Gastrocnemius medialis (tissue), 4 donors: ENCODE measurements around the gene GFAP. TPM values are rescaled to one million over a fixed set of nuclear protein-coding genes. Genes with fewer than 3 reads are reported as not detected.

Experiments used
- ATAC-seq, 2 donors: fragments of 150-250 bp; one replicate each; pipeline ENCODE4 v1.9.1; 2016
- DNase-seq, 2 donors: peaks; one replicate each; pipeline ENCODE4 v3.0.0-alpha.2; 2019
- H3K27ac ChIP-seq, 4 donors: fragments of 200-600 bp; sonication (generic); 1 replicate in 1 of 4; 2 replicates in 3 of 4; pipeline ENCODE4 v1.5.1; 2016 to 2018; ENCODE audit warnings: mild to moderate bottlenecking in 2 of 4, moderate library complexity in 1 of 4
- H3K27me3 ChIP-seq, 3 donors: fragments of 200-600 bp; sonication (generic) in 2 of 3; 1 replicate in 1 of 3; 2 replicates in 2 of 3; pipeline versions ENCODE4 v1.5.1 to v1.6.0; 2016 to 2019; ENCODE audit warnings: mild to moderate bottlenecking in 1 of 3, moderate library complexity in 1 of 3
- H3K36me3 ChIP-seq, 2 donors: fragments of 200-600 bp; sonication (generic) in 1 of 2; one replicate each; pipeline ENCODE4 v1.5.1; 2017 to 2018
- H3K4me1 ChIP-seq, 2 donors: fragments of 200-600 bp; sonication (generic) in 1 of 2; one replicate each; pipeline ENCODE4 v1.5.1; 2016 to 2017; ENCODE audit warnings: mild to moderate bottlenecking in 2 of 2
- H3K4me3 ChIP-seq, 4 donors: fragments of 200-600 bp; sonication (generic) in 3 of 4; 1 replicate in 1 of 4; 2 replicates in 3 of 4; pipeline ENCODE4 v1.5.1; 2016 to 2019; ENCODE audit warnings: mild to moderate bottlenecking in 2 of 4
- H3K9me3 ChIP-seq, 3 donors: fragments of 200-600 bp; sonication (generic) in 2 of 3; 1 replicate in 1 of 3; 2 replicates in 2 of 3; pipeline ENCODE4 v1.5.1; 2016 to 2019
- POLR2A ChIP-seq, 2 donors: fragments of 450-650 bp; IDR thresholded peaks; one replicate each; pipeline ENCODE4 v1.6.1; 2017; ENCODE audit warnings: antibody characterized with exemption in 2 of 2, mild to moderate bottlenecking in 2 of 2, moderate library complexity in 2 of 2
- in situ Hi-C, 4 donors: fragments of 200-750 bp; cut with MboI; loops; one replicate each; pipeline versions ENCODE4 v1.15.0 to v1.8.0; 2017; ENCODE audit warnings: low sequenced_read_pairs in 4 of 4
- intact Hi-C: fragments of 100-400 bp; cut with DNase I; formaldehyde crosslinking; loops from one replicate; pipeline ENCODE4 v1.15.1; 2023; ENCODE audit warnings: low total_unique reads
- total RNA-seq, 4 donors: library from RNA; depleted of rRNA; stranded (reverse); fragments of >200 nt; gene quantifications; one replicate each; pipeline versions ENCODE4 v1.1.0 to v1.2.3, GENCODE V29; 2016
- TF ChIP-seq, protein P1 (sequence below), 5 experiments: fragments of 450-650 bp in 3 of 5; fragments of 200-600 bp in 2 of 5; sonication (generic) in 2 of 5; IDR thresholded peaks in 4 of 5; conservative IDR thresholded peaks in 1 of 5; 1 replicate in 4 of 5; 2 replicates in 1 of 5; pipeline ENCODE4 v1.5.1; 2016 to 2019; ENCODE audit warnings: antibody characterized with exemption in 5 of 5, mild to moderate bottlenecking in 3 of 5, moderate library complexity in 3 of 5

GFAP gene
- total RNA-seq, 4 donors from 2014 or later = not detected

DNA sequence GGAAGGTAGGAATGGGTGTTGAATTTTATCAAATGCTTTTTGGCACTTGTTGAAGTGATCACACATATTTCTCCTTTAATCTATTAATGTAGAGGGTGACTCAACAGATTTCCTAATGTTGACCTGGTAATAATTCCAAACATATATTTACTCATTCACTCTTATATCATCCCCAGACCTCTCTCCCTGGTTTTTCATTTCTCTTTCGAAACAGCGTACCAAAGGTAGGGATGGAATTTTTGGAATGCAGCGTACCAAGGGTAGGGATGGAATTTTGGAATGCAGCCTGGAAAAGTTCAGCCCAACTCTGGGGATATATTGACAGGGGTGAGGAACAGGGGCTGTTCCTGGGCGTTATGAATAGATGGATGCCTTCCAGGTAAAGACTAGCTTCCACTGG lies 25.0 kb upstream of the GFAP start:
- no peak for DNase-seq
- TF ChIP-seq, protein P1, sequence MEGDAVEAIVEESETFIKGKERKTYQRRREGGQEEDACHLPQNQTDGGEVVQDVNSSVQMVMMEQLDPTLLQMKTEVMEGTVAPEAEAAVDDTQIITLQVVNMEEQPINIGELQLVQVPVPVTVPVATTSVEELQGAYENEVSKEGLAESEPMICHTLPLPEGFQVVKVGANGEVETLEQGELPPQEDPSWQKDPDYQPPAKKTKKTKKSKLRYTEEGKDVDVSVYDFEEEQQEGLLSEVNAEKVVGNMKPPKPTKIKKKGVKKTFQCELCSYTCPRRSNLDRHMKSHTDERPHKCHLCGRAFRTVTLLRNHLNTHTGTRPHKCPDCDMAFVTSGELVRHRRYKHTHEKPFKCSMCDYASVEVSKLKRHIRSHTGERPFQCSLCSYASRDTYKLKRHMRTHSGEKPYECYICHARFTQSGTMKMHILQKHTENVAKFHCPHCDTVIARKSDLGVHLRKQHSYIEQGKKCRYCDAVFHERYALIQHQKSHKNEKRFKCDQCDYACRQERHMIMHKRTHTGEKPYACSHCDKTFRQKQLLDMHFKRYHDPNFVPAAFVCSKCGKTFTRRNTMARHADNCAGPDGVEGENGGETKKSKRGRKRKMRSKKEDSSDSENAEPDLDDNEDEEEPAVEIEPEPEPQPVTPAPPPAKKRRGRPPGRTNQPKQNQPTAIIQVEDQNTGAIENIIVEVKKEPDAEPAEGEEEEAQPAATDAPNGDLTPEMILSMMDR (IDR thresholded peaks at IDR 0.05 in 4 of 5, conservative IDR thresholded peaks at IDR 0.05 in 1 of 5) = no peak
- TF ChIP-seq POLR2A (IDR thresholded peaks at IDR 0.05) = no peak

DNA sequence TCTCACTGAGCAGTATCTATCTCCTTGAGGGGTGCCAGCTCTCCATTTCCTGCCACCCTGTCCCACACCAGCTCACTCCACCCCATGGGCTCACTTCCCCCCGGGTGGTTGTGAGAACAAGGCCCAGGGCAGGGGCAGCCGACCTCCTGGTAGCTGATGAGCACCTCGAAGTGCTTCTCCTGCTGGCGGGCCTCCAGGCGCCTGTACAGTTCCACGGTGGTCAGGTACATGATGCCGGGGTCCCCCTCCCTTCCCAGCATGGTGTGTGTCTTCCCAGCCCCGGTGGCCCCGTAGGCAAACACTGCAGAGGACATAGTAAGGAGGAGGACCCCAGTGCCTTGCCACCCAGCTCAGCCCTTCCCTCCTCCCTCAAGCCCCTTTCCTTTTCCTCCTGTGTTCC lies 19.8 kb upstream of the GFAP start:
- H3K27me3 ChIP-seq = no peaks in the 10 kb centered on the region
- intact Hi-C loops = no loop called here
- H3K36me3 ChIP-seq = no peaks in the 10 kb centered on the region

More for the DNA sequence above, 25.0 kb upstream of the GFAP start:
- H3K27me3 ChIP-seq = peaks cover 0 to 3% (median 0%) of the 10 kb centered on the region in 3 donors
- H3K4me3 ChIP-seq = no peak overlapping the region
- no peaks in the 10 kb centered on the region for H3K36me3 ChIP-seq
- ATAC-seq = no peak
- no peaks in the 10 kb centered on the region for H3K4me1 ChIP-seq
- in situ Hi-C loops = no loop called here
- intact Hi-C loops = no loop called here
- no peaks in the 10 kb centered on the region for H3K9me3 ChIP-seq
- H3K27ac ChIP-seq = no peak overlapping the region

DNA sequence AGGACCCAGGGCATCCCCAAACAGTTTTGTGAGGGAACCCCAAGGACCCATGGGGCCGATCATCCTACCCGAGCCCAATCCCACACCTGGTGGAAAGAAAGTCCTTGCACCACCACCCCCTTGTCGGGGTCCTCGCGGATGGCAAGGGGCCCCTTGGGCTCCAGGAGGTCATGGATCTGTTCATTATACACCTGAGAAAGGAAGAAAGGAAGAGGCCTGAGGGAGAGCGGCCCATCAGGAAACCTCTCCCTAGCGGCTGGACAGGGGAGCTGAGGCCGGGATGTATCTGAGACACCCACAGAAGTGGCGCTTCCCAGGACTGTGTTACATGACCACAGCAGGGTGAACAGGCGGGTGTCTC lies 19.4 kb upstream of the GFAP start:
- no peak for TF ChIP-seq POLR2A (IDR thresholded peaks at IDR 0.05)
- TF ChIP-seq, protein P1 (IDR thresholded peaks at IDR 0.05 in 4 of 5, conservative IDR thresholded peaks at IDR 0.05 in 1 of 5) = no peak
- Histone ChIP-seq H3K27me3 (no peaks in the 10 kb centered on the region), H3K27ac (no peak overlapping the region), H3K36me3 (no peaks in the 10 kb centered on the region), H3K9me3 (no peaks in the 10 kb centered on the region), H3K4me1 (no peaks in the 10 kb centered on the region), H3K4me3 (no peak overlapping the region)
- ATAC-seq = no peak
- in situ Hi-C loops (no loop called here), intact Hi-C loops (no loop called here)
- no peak for DNase-seq

More for the DNA sequence above, 19.8 kb upstream of the GFAP start:
- DNase-seq (no peak), ATAC-seq (no peak)
- no peak for TF ChIP-seq POLR2A (IDR thresholded peaks at IDR 0.05)
- TF ChIP-seq, protein P1 (IDR thresholded peaks at IDR 0.05 in 4 of 5, conservative IDR thresholded peaks at IDR 0.05 in 1 of 5) = no peak
- in situ Hi-C loops = no loop called here
- no peak overlapping the region for H3K4me3 ChIP-seq
- H3K4me1 ChIP-seq = no peaks in the 10 kb centered on the region
- no peaks in the 10 kb centered on the region for H3K9me3 ChIP-seq
- H3K27ac ChIP-seq = no peak overlapping the region

DNA sequence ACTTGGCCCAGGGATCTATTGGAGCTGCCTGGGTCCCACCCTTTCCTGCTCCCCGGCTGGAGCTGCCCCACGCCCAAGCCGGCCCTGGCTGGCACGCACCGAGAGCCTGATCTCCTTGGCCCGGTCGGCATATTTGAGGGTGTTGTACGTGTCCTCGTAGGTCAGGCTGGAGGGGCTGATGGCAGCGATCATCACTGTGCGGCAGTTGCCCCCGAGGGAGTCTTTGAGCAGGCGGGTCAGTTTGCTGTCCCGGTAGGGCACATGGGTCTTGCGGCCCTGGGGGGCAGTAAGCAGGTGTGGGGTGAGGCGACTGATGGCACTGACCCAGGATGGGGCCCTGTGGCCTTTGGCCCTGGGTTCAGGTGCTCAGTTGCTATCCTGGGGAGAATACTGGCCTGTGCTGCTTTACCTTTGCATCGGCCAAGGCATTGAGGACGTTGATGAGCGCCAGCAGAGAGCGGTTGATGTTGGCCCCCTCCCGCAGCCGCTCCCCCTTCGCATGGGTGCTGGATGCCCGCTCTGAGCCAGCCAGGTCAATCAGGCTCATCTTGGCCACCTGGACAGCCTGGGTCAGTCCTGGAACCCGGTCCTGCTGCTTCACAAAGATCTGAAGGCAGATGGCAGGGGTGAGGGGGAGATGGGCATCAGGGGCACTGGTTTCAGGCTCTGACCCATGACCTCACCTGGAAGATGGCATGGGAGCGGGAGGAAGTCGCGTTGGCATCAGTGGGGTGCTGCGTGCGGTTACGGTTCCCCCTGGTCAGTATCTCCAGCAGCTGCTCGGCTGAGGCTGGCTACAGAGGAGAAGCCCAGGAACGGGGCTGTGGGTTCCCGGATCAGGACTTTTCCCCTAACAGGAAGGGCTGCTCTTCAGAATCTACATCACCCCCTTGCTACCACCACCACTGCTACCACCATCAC lies 18.8 kb upstream of the GFAP start:
- TF ChIP-seq POLR2A (IDR thresholded peaks at IDR 0.05) = no peak
- TF ChIP-seq, protein P1 (IDR thresholded peaks at IDR 0.05 in 4 of 5, conservative IDR thresholded peaks at IDR 0.05 in 1 of 5) = no peak
- no peak for DNase-seq
- no peak for ATAC-seq
- H3K4me3 ChIP-seq = no peak overlapping the region
- H3K36me3 ChIP-seq = no peaks in the 10 kb centered on the region
- in situ Hi-C loops = no loop called here
- no peak overlapping the region for H3K27ac ChIP-seq
- H3K9me3 ChIP-seq = no peaks in the 10 kb centered on the region
- H3K4me1 ChIP-seq = peaks cover 0 to 3% of the 10 kb centered on the region in 2 donors
- intact Hi-C loops = no loop called here
- no peaks in the 10 kb centered on the region for H3K27me3 ChIP-seq
